ENCODE data around the gene LDLRAD4.

Gene LDLRAD4

GRCh38 chr18:13582178-13582670 is 363.7 kb downstream of the LDLRAD4 start:
- Histone ChIP-seq H3K9ac (ENCODE audit: low read length) (no peak overlapping the region), H3K27me3 (replicated peaks; ENCODE audit: control insufficient read depth, insufficient read depth, low read length) (no peaks in the 10 kb centered on the region), H3K36me3 (ENCODE audit: control insufficient read depth, insufficient read depth, low read length, severe bottlenecking) (no peaks in the 10 kb centered on the region), H3K4me3 (ENCODE audit: low read length) (no peak overlapping the region), H3K4me1 (ENCODE audit: control insufficient read depth, insufficient read depth, low read length) (peaks cover 6% of the 10 kb centered on the region), H3K9me3 (ENCODE audit: control insufficient read depth, low read length) (no peaks in the 10 kb centered on the region)
- no peak for DNase-seq (ENCODE audit: low read depth)

GRCh38 chr18:13583576-13584550 is 365.3 kb downstream of the LDLRAD4 start:
- Histone ChIP-seq H3K36me3 (ENCODE audit: control insufficient read depth, insufficient read depth, low read length, severe bottlenecking) (no peaks in the 10 kb centered on the region), H3K9me3 (ENCODE audit: control insufficient read depth, low read length) (no peaks in the 10 kb centered on the region), H3K27me3 (replicated peaks; ENCODE audit: control insufficient read depth, insufficient read depth, low read length) (peaks cover 2% of the 10 kb centered on the region), H3K4me3 (ENCODE audit: low read length) (no peak overlapping the region), H3K4me1 (ENCODE audit: control insufficient read depth, insufficient read depth, low read length) (no peaks in the 10 kb centered on the region), H3K9ac (ENCODE audit: low read length) (no peak overlapping the region)
- DNase-seq (ENCODE audit: low read depth) = no peak

GRCh38 chr18:13584825-13585224 is 366.3 kb downstream of the LDLRAD4 start:
- Histone ChIP-seq H3K9me3 (ENCODE audit: control insufficient read depth, low read length) (no peaks in the 10 kb centered on the region), H3K9ac (ENCODE audit: low read length) (no peak overlapping the region), H3K36me3 (ENCODE audit: control insufficient read depth, insufficient read depth, low read length, severe bottlenecking) (no peaks in the 10 kb centered on the region), H3K4me1 (ENCODE audit: control insufficient read depth, insufficient read depth, low read length) (no peaks in the 10 kb centered on the region), H3K27me3 (replicated peaks; ENCODE audit: control insufficient read depth, insufficient read depth, low read length) (peaks cover 2% of the 10 kb centered on the region), H3K4me3 (ENCODE audit: low read length) (no peak overlapping the region)
- no peak for DNase-seq (ENCODE audit: low read depth)

- no peak overlapping the region for H3K4me3 ChIP-seq (ENCODE audit: low read length)
- peaks cover 2% of the 10 kb centered on the region for H3K27me3 ChIP-seq (replicated peaks; ENCODE audit: control insufficient read depth, insufficient read depth, low read length)
- H3K9ac ChIP-seq (ENCODE audit: low read length) = no peak overlapping the region
- H3K9me3 ChIP-seq (ENCODE audit: control insufficient read depth, low read length) = no peaks in the 10 kb centered on the region
- H3K36me3 ChIP-seq (ENCODE audit: control insufficient read depth, insufficient read depth, low read length, severe bottlenecking) = no peaks in the 10 kb centered on the region
- H3K4me1 ChIP-seq (ENCODE audit: control insufficient read depth, insufficient read depth, low read length) = no peaks in the 10 kb centered on the region
- DNase-seq (ENCODE audit: low read depth) = no peak
These were observed 367.0 kb downstream of the LDLRAD4 start for GRCh38 chr18:13585379-13586153.

GRCh38 chr18:13587001-13587400 is 368.4 kb downstream of the LDLRAD4 start:
- peaks cover 2% of the 10 kb centered on the region for H3K27me3 ChIP-seq (replicated peaks; ENCODE audit: control insufficient read depth, insufficient read depth, low read length)
- DNase-seq (ENCODE audit: low read depth) = no peak
- no peak overlapping the region for H3K9ac ChIP-seq (ENCODE audit: low read length)
- H3K4me3 ChIP-seq (ENCODE audit: low read length) = no peak overlapping the region
- no peaks in the 10 kb centered on the region for H3K4me1 ChIP-seq (ENCODE audit: control insufficient read depth, insufficient read depth, low read length)
- no peaks in the 10 kb centered on the region for H3K36me3 ChIP-seq (ENCODE audit: control insufficient read depth, insufficient read depth, low read length, severe bottlenecking)
- H3K9me3 ChIP-seq (ENCODE audit: control insufficient read depth, low read length) = no peaks in the 10 kb centered on the region

- Histone ChIP-seq H3K4me3 (ENCODE audit: low read length) (no peak overlapping the region), H3K4me1 (ENCODE audit: control insufficient read depth, insufficient read depth, low read length) (no peaks in the 10 kb centered on the region), H3K36me3 (ENCODE audit: control insufficient read depth, insufficient read depth, low read length, severe bottlenecking) (no peaks in the 10 kb centered on the region), H3K9me3 (ENCODE audit: control insufficient read depth, low read length) (no peaks in the 10 kb centered on the region), H3K9ac (ENCODE audit: low read length) (no peak overlapping the region), H3K27me3 (replicated peaks; ENCODE audit: control insufficient read depth, insufficient read depth, low read length) (peaks cover 2% of the 10 kb centered on the region)
- no peak for DNase-seq (ENCODE audit: low read depth)
These were observed 368.9 kb downstream of the LDLRAD4 start for GRCh38 chr18:13587477-13587876.

GRCh38 chr18:13587937-13588336 is 369.4 kb downstream of the LDLRAD4 start:
- no peak for DNase-seq (ENCODE audit: low read depth)
- Histone ChIP-seq H3K4me3 (ENCODE audit: low read length) (no peak overlapping the region), H3K27me3 (replicated peaks; ENCODE audit: control insufficient read depth, insufficient read depth, low read length) (peaks cover 2% of the 10 kb centered on the region), H3K36me3 (ENCODE audit: control insufficient read depth, insufficient read depth, low read length, severe bottlenecking) (no peaks in the 10 kb centered on the region), H3K9ac (ENCODE audit: low read length) (no peak overlapping the region), H3K4me1 (ENCODE audit: control insufficient read depth, insufficient read depth, low read length) (no peaks in the 10 kb centered on the region), H3K9me3 (ENCODE audit: control insufficient read depth, low read length) (no peaks in the 10 kb centered on the region)

- Histone ChIP-seq H3K36me3 (ENCODE audit: control insufficient read depth, insufficient read depth, low read length, severe bottlenecking) (no peaks in the 10 kb centered on the region), H3K27me3 (replicated peaks; ENCODE audit: control insufficient read depth, insufficient read depth, low read length) (peaks cover 2% of the 10 kb centered on the region), H3K9ac (ENCODE audit: low read length) (no peak overlapping the region), H3K9me3 (ENCODE audit: control insufficient read depth, low read length) (no peaks in the 10 kb centered on the region), H3K4me3 (ENCODE audit: low read length) (no peak overlapping the region), H3K4me1 (ENCODE audit: control insufficient read depth, insufficient read depth, low read length) (no peaks in the 10 kb centered on the region)
- no peak for DNase-seq (ENCODE audit: low read depth)
These were observed 370.8 kb downstream of the LDLRAD4 start for GRCh38 chr18:13589316-13589715.

- DNase-seq (ENCODE audit: low read depth) = no peak
- Histone ChIP-seq H3K9ac (ENCODE audit: low read length) (no peak overlapping the region), H3K4me3 (ENCODE audit: low read length) (no peak overlapping the region), H3K36me3 (ENCODE audit: control insufficient read depth, insufficient read depth, low read length, severe bottlenecking) (no peaks in the 10 kb centered on the region), H3K9me3 (ENCODE audit: control insufficient read depth, low read length) (no peaks in the 10 kb centered on the region), H3K27me3 (replicated peaks; ENCODE audit: control insufficient read depth, insufficient read depth, low read length) (peaks cover 2% of the 10 kb centered on the region), H3K4me1 (ENCODE audit: control insufficient read depth, insufficient read depth, low read length) (no peaks in the 10 kb centered on the region)
These were observed 371.4 kb downstream of the LDLRAD4 start for GRCh38 chr18:13589943-13590342.

- H3K4me1 ChIP-seq (ENCODE audit: control insufficient read depth, insufficient read depth, low read length) = no peaks in the 10 kb centered on the region
- no peaks in the 10 kb centered on the region for H3K36me3 ChIP-seq (ENCODE audit: control insufficient read depth, insufficient read depth, low read length, severe bottlenecking)
- peaks cover 2% of the 10 kb centered on the region for H3K27me3 ChIP-seq (replicated peaks; ENCODE audit: control insufficient read depth, insufficient read depth, low read length)
- H3K9ac ChIP-seq (ENCODE audit: low read length) = no peak overlapping the region
- H3K9me3 ChIP-seq (ENCODE audit: control insufficient read depth, low read length) = peaks cover 19% of the 10 kb centered on the region
- DNase-seq (ENCODE audit: low read depth) = no peak
- no peak overlapping the region for H3K4me3 ChIP-seq (ENCODE audit: low read length)
These were observed 373.7 kb downstream of the LDLRAD4 start for GRCh38 chr18:13592246-13592645.

GRCh38 chr18:13594551-13594950 is 376.0 kb downstream of the LDLRAD4 start:
- Histone ChIP-seq H3K27me3 (replicated peaks; ENCODE audit: control insufficient read depth, insufficient read depth, low read length) (no peaks in the 10 kb centered on the region), H3K4me3 (ENCODE audit: low read length) (no peak overlapping the region), H3K9me3 (ENCODE audit: control insufficient read depth, low read length) (peaks cover 36% of the 10 kb centered on the region), H3K9ac (ENCODE audit: low read length) (no peak overlapping the region), H3K36me3 (ENCODE audit: control insufficient read depth, insufficient read depth, low read length, severe bottlenecking) (no peaks in the 10 kb centered on the region), H3K4me1 (ENCODE audit: control insufficient read depth, insufficient read depth, low read length) (no peaks in the 10 kb centered on the region)
- DNase-seq (ENCODE audit: low read depth) = no peak

Data from adipocyte (in vitro differentiated cells).